ENCODE measurements around the gene PRELP. TPM values are rescaled to one million over a fixed set of nuclear protein-coding genes. Genes with fewer than 3 reads are reported as not detected.

PRELP gene
- total and polyA plus RNA-seq, 4 donors, result 0.09 to 5.8 (median 3.6) TPM

- Histone ChIP-seq H3K9ac (ENCODE audit: low read depth in 1 of 2, low read length in 2 of 2) (no peak overlapping the region), H3K4me1 (ENCODE audit: control insufficient read depth in 4 of 4, insufficient read depth in 4 of 4, low read length in 3 of 4) (peaks cover 0 to 5% (median 3%) of the 10 kb centered on the region in 4 donors), H3K9me3 (ENCODE audit: control insufficient read depth in 4 of 4, low read length in 3 of 4) (no peaks in the 10 kb centered on the region), H3K27ac (ENCODE audit: low read depth in 1 of 2, low read length in 2 of 2) (no peak overlapping the region), H3K36me3 (ENCODE audit: control insufficient read depth in 4 of 4, insufficient read depth in 3 of 4, low read depth in 1 of 4, low read length in 3 of 4) (no peaks in the 10 kb centered on the region), H3K4me3 (ENCODE audit: low read depth in 1 of 3, low read length in 3 of 3) (no peak overlapping the region), H3K27me3 (ENCODE audit: control insufficient read depth in 4 of 4, insufficient read depth in 4 of 4, low read length in 3 of 4) (no peaks in the 10 kb centered on the region)
- no peak for DNase-seq (ENCODE audit: low spot score)
- TF ChIP-seq FOXA1 (IDR thresholded peaks at IDR 0.05) (no peak), JUND (IDR thresholded peaks at IDR 0.05) (no peak), CTCF (IDR thresholded peaks at IDR 0.05; ENCODE audit: low read depth, low read length, missing input control) (no peak), HNF4A (conservative IDR thresholded peaks at IDR 0.05) (no peak), EGR1 (IDR thresholded peaks at IDR 0.05; ENCODE audit: low read depth in 2 of 2) (no peak), YY1 (IDR thresholded peaks at IDR 0.05) (no peak), HNF4G (IDR thresholded peaks at IDR 0.05) (no peak), NR2F2 (IDR thresholded peaks at IDR 0.05) (no peak), SP1 (IDR thresholded peaks at IDR 0.05) (no peak), RAD21 (IDR thresholded peaks at IDR 0.05) (no peak), RXRA (IDR thresholded peaks at IDR 0.05) (no peak), GABPA (IDR thresholded peaks at IDR 0.05 in 1 of 2, conservative IDR thresholded peaks at IDR 0.05 in 1 of 2) (no peak), ZBTB33 (IDR thresholded peaks at IDR 0.05) (no peak), TAF1 (conservative IDR thresholded peaks at IDR 0.05) (no peak), FOXA2 (IDR thresholded peaks at IDR 0.05) (no peak)
- TF ChIP-seq, protein P1, sequence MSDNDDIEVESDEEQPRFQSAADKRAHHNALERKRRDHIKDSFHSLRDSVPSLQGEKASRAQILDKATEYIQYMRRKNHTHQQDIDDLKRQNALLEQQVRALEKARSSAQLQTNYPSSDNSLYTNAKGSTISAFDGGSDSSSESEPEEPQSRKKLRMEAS (IDR thresholded peaks at IDR 0.05), result no peak
- TF ChIP-seq, protein P2, sequence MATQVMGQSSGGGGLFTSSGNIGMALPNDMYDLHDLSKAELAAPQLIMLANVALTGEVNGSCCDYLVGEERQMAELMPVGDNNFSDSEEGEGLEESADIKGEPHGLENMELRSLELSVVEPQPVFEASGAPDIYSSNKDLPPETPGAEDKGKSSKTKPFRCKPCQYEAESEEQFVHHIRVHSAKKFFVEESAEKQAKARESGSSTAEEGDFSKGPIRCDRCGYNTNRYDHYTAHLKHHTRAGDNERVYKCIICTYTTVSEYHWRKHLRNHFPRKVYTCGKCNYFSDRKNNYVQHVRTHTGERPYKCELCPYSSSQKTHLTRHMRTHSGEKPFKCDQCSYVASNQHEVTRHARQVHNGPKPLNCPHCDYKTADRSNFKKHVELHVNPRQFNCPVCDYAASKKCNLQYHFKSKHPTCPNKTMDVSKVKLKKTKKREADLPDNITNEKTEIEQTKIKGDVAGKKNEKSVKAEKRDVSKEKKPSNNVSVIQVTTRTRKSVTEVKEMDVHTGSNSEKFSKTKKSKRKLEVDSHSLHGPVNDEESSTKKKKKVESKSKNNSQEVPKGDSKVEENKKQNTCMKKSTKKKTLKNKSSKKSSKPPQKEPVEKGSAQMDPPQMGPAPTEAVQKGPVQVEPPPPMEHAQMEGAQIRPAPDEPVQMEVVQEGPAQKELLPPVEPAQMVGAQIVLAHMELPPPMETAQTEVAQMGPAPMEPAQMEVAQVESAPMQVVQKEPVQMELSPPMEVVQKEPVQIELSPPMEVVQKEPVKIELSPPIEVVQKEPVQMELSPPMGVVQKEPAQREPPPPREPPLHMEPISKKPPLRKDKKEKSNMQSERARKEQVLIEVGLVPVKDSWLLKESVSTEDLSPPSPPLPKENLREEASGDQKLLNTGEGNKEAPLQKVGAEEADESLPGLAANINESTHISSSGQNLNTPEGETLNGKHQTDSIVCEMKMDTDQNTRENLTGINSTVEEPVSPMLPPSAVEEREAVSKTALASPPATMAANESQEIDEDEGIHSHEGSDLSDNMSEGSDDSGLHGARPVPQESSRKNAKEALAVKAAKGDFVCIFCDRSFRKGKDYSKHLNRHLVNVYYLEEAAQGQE (IDR thresholded peaks at IDR 0.05), result no peak
- TF ChIP-seq, protein P3, sequence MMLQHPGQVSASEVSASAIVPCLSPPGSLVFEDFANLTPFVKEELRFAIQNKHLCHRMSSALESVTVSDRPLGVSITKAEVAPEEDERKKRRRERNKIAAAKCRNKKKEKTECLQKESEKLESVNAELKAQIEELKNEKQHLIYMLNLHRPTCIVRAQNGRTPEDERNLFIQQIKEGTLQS (IDR thresholded peaks at IDR 0.05), result no peak
- 96% methylated on average over 9 of the region's 9 CpGs for WGBS
Observed at GRCh38 chr1:203490607-203491006, 15.0 kb downstream of the PRELP start.

Measured in liver (tissue), 9 donors.